ENCODE results near the gene ZRANB1.
"Not testable (repeated sequence)": the region's sequence is repeated elsewhere in the genome, so short reads cannot be mapped to it uniquely, and the experiment has no call there.

ZRANB1 gene

DNA sequence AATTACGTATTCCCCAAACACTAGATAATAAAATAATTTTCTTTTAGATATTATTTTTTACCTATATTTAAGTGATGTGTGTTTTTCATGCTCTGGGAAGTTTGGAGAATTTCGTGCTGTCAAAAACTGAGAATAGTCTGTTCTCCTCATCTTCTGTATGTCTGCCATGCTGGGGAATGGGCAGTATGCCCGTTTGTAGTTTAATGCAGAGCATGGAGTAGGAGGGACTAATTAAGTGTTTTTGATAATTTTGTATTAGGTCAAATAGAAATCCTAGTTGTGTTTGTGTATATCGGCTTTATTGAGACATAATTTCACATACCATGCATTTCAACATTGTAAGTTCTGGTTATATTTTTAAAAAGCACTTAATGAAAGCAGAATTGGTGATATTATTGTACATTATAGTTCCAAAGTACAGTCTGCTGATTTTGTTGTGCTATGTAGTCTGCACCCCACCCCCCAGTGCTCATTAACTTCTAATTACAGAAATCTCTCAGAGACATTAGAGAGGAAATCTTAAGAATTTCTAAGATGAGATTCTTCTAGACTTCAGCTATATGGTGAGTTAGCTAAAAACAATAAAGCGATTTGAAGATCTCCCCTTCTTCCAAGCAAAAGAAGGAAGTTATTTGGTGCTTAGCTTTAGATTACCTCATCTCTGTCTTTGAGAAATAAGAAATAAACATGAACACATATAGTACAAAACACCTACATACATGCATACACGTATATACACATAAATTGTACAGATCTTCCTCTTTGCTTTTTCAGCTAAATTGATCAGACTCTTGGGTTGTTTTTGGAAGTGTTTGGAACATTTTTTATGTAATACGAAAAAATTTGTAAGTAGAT lies 22.2 kb downstream of the ZRANB1 start:
- no peak for DNase-seq (ENCODE audit: low spot score)

DNA sequence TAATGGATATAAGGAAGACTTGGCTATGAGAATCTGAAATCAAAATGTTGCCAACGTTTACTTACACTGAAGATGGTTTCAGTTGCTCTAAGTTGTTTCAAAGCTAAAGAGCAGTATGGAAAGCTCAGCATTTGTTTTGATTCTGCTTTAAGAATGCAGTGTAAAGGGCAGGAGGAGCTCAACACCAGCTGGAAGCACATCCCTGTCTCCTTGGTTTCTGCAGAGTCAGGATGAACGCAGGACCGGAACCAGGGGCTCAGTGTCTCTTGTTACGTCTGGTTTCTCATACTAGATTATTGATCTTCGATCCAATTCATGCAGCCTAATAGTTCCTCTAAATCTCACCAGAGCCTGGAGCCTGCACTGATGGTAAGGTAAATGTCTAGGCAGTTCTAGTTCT lies 24.1 kb downstream of the ZRANB1 start:
- DNase-seq (ENCODE audit: low spot score) = no peak

DNA sequence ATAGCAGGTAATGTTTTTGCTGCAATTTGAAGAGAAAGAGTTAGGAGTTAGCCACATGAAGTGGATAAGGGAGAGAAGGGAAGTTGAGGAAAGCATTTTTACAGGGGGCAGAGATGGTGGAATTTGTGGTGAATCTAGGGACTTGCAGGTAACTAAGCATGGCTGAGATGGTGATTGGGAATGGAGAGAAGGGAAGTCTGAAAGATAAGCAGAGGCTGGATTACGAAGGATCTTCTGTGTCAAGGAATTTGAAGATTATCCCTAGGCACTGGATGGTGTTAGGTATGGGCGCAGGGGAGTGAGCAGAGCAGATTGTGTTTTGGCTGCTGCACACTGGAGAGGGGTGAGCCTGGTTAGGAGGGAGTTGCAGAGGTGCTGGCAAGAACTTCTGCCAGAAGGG lies 25.3 kb downstream of the ZRANB1 start:
- no peak for DNase-seq (ENCODE audit: low spot score)

DNA sequence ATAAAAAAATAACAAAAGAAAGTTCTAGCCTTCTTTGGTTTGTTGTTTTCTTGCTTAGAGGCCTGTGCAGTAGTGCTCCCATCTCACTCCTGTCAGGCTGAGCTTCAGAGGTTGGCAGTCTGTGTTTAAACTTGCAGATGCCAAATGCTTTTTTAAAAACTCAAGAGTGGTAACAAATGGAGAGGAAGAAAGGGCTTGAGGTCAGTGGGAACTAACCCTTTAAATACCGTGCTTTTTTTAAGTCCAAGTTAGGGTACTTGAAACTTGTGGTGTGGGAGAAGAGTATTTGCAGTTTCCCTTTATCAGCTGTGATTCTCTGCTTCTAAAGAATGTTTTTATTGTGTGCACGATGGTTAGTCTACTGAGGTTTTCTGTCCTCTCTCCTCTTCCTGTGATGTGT lies 29.4 kb downstream of the ZRANB1 start:
- no peak for DNase-seq (ENCODE audit: low spot score)

DNA sequence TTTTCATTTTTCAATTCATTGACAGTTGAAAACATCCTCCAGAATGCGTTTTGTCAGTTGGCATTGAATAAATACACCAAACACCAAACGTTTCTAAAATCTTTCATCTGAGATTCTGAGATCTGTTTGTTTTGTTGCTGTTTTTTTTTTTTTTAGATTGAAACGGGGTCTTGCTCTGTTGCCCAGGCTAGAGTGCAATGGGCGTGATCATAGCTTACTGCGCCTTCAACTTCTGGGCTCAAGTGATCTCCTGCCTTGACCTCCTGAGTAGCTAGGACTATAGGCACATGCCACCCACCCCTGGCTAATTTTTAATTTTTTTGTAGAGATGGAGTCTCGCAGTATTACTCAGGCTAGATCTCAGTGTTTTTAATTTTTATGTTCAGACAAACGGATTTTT lies 30.7 kb downstream of the ZRANB1 start:
- no peak for DNase-seq (ENCODE audit: low spot score)

DNA sequence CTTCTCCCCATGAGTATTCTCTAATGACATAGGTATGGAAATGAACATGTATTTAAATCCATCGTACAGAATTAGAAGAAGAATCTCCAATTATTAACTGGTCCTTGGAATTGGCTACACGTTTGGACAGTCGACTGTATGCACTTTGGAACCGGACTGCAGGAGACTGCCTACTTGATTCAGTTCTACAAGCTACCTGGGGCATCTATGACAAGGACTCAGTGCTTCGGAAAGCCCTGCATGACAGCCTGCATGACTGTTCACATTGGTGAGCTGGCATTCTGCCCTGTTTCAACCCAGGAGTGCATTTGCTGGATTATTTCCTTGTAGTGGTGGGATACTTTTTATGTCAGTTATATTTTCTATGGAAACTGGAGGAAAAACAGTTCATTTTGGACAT lies 32.2 kb downstream of the ZRANB1 start:
- DNase-seq (ENCODE audit: low spot score) = no peak

DNA sequence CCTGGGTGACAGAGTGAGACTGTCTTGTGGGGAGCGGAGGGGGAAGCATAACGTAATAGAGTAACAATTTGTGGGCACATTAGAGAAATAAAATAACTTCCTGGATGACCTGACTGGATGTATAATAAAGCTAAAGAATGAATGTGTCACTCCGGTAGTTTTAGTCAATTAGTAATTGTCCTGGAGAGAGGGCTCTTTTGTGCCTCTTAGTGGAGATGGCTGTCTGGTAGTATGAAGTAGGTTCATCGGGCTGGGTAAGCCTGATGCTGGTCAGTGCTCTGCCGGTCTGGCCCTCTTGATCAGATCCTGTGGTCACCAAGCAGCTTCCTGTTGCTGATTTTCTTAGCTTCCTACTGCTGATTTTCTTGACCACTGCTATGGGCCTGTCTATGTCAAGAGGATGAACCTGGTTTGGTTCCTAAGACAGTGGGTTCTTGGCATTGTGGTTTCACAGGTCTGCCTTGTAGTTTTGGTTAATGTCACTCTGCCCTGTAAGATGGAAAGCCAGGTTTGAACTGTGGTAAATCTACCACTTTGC lies 34.1 kb downstream of the ZRANB1 start:
- no peak for DNase-seq (ENCODE audit: low spot score)

DNA sequence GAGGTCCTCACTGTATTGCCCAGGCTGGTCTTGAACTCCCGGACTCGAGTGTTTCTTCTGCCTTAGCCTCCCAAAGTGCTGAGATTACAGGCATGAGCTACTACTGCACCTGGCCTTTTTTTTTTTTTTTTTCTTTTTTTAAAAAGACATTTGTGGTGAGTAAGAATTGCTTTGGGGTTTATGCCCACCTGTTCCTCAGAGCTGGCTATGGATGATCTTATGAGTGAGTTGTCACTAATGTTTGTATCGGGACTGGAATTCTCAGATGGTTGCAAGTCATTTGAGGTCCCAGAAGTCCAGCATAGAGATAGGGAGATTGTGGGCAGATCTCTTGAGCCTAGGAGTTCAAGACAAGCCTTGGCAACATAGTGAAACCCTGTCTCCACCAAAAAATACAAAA lies 35.2 kb downstream of the ZRANB1 start:
- DNase-seq (ENCODE audit: low spot score) = no peak

DNA sequence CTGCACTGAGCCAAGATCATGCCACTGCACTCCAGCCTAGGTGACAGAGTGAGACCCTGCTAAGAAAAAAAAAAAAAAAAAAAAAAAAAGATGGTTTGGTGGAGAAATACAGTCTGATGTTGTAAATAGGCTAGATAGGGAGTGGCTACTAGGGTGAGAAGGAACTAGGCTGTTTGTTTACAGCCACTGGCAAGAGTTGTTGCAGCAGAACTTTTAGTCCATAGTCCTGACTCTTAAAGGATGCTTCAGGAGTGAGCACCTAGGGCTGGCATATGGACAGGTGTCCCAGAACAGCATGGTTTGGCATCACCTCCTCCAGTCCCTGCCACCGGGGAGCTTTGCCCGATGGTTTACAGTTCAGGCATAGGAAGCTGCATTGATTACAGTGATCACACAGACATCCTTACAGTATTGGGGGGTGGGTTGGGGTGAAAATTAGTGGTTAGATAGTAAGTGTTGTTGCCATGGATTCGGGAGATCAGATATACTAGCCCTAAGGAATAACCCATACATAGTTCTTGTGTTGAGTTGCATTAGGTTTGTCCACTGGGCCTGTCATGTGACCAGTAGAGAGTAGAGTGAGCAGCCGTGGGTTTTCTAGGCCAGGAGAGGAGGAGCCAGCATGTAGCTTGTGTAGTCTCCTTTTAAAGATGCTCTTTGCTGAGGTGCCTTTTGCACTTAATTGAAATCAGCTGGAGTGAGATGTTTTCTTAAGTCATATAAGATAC lies 35.9 kb downstream of the ZRANB1 start:
- DNase-seq (ENCODE audit: low spot score) = no peak

DNA sequence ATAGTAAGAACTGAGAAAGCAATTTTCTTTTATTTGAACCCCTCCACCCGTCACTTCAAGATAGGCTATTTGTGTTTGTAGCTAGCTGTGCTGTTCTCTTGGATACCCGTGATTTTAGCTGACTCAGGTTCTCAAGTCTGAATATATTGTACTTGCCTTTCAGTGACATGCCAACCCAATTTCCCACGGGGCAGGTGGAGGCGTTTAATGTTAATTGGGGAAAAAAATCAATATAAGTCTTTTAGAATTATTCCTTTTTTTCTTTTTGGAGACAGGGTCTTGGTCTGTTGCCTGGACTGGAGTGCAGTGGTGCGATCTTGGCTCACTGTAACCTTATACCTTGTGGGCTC lies 36.4 kb downstream of the ZRANB1 start:
- no peak for DNase-seq (ENCODE audit: low spot score)

DNA sequence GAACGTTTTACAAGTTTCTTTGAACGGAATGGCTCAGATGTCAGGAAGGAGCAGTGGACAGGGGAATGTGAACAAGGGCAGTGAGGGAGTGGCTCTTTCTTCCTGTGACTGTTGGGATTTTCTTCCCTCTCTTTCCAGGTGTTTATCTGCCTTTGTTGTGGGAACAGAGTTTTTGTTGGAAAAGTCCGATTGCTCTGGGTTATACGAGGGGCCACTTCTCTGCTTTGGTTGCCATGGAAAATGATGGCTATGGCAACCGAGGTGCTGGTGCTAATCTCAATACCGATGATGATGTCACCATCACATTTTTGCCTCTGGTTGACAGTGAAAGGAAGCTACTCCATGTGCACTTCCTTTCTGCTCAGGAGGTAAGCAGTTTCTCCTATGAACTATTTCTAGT lies 41.4 kb downstream of the ZRANB1 start:
- no peak for DNase-seq (ENCODE audit: low spot score)

DNA sequence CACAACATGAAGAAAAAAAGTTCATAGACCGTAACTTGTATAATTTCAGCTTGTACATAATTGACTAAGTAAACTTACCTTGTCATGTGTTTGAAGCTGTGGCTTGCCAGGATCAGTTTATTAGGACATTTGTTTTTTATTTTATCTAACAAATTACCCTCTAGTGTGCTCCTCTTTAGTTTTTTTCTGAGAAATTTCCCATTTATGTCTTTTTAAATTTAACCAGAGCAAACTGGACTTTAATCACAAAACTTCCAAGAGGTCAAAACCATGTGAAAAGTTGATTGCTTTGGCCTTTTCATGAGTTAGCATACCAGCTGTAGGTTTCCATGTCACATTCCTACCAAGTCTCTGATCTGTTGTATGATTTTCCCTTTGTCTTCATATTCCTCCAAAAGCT lies 42.5 kb downstream of the ZRANB1 start:
- DNase-seq (ENCODE audit: low spot score) = no peak

DNA sequence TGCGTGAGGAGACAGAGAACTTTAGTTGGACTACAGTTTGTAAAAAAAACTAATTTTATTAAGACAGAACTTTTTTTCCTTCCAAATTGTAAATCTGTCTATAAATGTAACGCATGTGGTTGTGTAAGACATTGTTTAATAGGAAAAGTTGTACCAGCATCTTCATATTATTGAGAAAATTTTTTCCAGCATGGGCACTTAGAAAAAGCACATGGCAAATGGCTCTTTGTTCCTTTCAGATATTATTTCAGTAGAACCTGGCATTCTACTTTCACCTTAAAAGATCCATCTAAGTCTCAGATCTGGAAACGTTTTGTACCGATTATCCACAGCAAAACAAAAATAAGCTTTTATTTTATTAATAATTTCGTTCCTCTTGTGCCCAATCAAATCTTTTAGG lies 43.2 kb downstream of the ZRANB1 start:
- no peak for DNase-seq (ENCODE audit: low spot score)

DNA sequence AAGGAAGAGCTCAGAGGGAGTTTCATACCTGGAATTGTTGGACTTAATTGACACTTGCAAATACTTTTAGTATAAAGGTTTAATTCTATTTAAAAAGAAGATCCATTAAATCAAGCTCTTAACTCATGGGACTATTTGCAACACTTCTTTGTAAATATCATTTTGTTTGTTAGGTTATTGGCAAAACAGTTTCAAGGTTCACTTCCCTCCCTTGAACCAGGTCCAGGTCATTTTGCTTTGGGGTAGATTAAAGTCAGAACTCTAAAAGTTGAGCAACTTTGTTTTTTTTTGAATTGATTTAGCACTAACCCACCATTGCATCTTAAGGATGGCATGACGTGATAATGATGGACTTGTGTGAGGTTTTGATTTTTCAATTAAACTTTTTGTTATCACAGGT lies 45.9 kb downstream of the ZRANB1 start:
- DNase-seq (ENCODE audit: low spot score) = no peak

DNA sequence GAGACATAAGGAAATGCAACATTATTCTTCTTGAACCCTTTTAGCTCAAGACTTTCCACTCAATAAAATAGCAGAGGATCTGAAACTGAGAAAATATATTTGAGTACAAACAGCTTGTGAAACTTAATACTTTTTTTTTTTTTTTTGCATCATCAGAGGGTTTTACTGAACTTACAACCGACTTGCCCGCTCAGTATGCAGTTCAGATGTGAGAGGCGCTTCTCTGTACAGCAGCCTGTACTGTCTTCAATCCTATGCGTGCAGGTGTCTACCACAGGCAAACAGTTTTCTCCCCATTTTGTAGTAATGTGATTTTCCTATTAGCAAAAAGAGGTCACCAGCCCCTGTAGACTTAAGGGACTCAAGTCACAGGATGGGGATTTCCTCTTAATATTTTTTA lies 46.8 kb downstream of the ZRANB1 start:
- not testable (repeated sequence) for DNase-seq (ENCODE audit: low spot score)

DNA sequence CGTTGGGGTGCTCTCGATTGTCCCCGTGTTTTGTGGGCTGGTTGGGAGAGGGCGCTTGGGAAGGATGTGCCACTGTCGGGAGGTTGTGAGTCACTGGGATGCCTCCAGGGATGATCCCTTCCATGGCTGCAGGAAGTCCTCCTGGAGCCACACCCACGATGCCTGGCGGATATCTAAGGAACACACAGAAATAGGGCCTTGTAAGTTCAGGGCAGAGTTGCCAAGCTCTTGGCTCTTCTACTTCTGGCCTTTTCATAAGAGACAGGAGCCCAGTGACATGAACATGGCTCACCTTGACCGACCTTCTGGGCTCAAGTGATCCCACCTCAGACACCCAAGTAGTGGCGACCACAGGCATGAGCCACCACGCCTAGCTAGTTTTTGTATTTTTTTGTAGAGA lies 47.6 kb downstream of the ZRANB1 start:
- no peak for DNase-seq (ENCODE audit: low spot score)

DNA sequence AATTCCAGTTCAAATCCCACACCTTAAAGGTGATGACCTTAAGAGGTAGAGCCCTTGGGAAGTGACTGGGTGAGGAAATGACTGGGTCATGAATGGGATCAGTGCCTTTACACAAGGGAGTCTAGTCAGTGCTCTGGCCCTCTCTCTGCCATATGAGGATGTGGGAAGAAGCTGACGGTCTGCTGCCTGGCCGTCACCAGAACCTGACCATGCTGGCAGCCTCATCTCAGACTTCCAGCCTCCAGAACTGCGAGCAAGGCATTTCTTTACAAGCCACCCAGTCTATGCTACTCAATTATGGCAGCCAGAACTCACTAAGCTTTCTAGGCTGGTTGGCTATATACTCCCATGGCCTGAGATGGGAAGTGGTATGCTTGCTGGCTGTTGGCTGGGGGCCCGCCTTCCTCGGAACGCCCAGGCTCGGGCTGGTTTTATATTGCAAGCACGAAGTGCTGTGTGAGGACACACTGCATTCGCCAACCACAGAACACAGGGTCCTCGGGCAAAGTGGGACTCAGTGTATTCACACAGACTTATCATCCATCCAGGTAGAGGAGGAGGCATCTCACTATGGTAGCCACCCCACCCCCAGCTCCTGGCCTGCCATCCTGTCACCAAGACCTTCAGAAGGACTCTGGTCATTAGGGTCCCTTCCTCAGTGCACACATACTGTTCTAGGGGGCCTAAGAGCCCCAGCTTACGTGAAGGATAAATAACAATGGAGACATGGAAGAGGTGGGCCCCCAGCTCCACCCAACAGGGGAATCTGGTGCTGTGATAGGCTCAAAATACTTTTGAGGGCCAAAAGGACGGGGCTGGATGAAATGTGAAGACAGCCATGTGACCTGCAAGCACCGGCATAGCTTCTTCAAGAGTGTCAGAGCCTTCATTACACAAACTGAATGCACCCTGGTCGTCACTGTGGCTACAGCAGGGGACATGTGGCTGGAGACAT lies 49.0 kb downstream of the ZRANB1 start:
- no peak for DNase-seq (ENCODE audit: low spot score)

DNA sequence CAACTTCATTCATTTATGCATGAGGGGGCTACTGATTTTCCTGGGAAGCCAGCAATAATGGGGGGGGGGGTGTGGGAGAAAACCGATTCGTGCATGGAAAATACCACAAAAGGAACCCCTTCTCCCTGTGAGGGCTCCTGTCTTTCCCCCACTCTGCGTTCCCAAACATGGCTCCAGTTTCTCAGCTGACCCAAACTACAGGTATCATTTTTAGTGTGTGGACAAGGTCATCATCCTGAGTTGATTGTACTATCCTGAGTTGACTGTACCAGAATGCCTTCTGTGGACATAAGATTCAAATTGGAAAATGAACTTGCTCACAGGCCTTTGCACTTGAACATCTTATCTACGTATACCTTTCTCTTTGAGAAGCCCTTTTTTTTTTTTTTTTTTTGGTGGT lies 49.9 kb downstream of the ZRANB1 start:
- DNase-seq (ENCODE audit: low spot score) = no peak

DNA sequence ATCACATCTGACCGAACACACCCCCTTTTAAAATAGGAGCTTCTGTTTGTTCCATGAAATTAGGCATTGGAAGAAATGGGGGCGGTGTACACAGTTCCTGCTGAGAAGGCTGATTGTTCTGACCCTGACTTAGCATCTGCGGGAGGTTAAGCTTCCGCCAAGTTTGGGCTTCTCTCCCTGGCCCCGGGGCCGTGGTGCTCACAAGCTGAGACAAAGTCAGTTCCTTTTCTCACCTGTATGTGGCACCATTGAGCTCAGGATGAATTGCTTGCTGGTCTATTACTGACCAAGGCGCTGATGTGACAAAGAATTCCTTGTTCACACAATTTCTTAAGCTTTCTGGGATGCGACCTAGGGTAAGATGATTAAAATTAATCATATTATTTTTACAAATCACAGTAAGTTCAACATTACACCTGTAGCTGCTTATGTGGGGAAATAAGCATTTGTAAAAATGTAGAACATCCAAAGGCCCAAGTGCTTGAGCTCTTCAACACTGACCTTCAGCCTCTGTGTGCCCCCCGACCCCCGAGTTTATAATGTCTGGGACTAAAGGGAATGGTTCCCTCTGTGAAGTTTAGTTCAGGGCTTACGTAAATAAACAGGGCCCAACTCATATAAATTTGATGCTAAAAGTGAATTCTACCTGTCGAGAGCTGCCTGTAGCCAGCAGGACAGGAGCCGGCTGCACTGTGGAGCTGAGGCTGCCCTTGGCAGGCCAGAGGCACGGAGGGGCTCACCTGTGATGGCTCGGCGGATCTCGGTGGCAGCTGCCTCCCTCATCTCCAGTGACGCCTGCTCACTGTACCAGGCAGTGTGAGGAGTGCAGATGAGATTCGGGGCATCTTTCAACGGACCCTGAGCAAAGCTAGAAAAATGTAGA lies 50.8 kb downstream of the ZRANB1 start:
- DNase-seq (ENCODE audit: low spot score) = peak; percentile 50

DNA sequence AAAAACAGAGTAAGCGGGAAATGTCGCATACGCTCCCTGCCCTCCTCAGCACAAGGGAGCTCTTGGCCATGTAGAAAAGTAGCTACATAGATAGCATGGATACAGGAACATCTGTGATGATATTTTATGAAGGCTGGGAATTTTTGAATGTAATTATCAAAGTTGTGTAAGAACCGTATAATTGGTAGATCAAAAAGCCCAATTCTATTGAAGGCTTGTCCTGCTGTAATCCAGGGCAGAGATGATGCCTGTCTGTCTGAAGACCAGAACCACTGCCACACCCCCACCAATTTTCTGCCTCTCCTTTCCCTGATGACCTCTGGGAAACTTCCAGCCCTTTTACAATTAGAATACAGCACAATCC lies 51.4 kb downstream of the ZRANB1 start:
- DNase-seq (ENCODE audit: low spot score) = no peak

DNA sequence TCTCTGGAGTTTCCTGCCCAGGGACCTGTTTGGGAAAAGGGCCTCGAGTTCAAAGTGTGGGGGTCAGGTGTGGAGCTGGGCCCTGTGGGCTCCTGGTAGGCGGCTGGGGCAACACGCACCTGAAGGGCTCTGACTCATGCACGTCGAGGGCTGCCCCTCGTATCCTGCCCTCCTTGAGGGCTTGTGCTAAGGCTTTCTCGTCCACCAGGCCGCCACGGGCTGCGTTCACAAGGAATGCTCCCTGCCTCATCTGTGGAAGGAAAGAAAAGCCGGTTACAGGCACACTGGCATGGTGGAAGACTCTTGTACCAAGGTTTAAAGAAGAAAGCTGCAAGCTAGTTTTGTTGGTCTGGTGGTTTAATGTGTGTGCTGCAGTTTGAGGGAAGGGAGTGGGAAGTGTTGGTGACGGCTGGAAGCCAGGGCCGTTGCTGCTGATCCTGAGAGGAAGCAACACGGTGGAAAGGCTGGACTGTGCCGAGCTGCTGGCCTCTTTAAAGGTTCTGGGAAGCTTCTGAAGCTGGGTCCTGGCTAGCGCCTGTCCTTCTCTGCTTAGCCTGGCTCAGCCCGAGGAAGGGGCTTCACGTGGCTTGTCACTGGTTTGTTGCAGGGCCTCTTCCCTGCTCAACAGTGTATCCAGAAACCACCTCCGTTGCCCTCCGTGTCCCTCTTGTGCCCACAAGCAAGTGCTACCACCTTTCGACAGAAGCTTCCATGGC lies 52.0 kb downstream of the ZRANB1 start:
- DNase-seq (ENCODE audit: low spot score) = no peak
